ENCODE results near the gene ZSCAN2. TPM values are rescaled to one million over a fixed set of nuclear protein-coding genes. Genes with fewer than 3 reads are reported as not detected.

The ZSCAN2 gene
- total RNA-seq, 1 donor from 2014 or later: 23.8 TPM

GRCh38 chr15:84620626-84621025 lies 19.8 kb downstream of the ZSCAN2 start:
- TF ChIP-seq, protein P1, sequence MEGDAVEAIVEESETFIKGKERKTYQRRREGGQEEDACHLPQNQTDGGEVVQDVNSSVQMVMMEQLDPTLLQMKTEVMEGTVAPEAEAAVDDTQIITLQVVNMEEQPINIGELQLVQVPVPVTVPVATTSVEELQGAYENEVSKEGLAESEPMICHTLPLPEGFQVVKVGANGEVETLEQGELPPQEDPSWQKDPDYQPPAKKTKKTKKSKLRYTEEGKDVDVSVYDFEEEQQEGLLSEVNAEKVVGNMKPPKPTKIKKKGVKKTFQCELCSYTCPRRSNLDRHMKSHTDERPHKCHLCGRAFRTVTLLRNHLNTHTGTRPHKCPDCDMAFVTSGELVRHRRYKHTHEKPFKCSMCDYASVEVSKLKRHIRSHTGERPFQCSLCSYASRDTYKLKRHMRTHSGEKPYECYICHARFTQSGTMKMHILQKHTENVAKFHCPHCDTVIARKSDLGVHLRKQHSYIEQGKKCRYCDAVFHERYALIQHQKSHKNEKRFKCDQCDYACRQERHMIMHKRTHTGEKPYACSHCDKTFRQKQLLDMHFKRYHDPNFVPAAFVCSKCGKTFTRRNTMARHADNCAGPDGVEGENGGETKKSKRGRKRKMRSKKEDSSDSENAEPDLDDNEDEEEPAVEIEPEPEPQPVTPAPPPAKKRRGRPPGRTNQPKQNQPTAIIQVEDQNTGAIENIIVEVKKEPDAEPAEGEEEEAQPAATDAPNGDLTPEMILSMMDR (IDR thresholded peaks at IDR 0.05): no peak
- H3K27me3 Mint-ChIP-seq (ENCODE audit: unreplicated experiment): no peaks in the 10 kb centered on the region
- H3K4me1 Mint-ChIP-seq (ENCODE audit: unreplicated experiment): no peaks in the 10 kb centered on the region
- DNase-seq (ENCODE audit: extremely low spot score, unreplicated experiment): no peak
- no peak overlapping the region for H3K4me3 Mint-ChIP-seq (ENCODE audit: unreplicated experiment)
- H3K9me3 Mint-ChIP-seq (ENCODE audit: unreplicated experiment): peaks cover 14% of the 10 kb centered on the region
- H3K27ac Mint-ChIP-seq (ENCODE audit: unreplicated experiment): no peak overlapping the region
- peaks cover 54% of the 10 kb centered on the region for H3K36me3 Mint-ChIP-seq (ENCODE audit: unreplicated experiment)

DNA sequence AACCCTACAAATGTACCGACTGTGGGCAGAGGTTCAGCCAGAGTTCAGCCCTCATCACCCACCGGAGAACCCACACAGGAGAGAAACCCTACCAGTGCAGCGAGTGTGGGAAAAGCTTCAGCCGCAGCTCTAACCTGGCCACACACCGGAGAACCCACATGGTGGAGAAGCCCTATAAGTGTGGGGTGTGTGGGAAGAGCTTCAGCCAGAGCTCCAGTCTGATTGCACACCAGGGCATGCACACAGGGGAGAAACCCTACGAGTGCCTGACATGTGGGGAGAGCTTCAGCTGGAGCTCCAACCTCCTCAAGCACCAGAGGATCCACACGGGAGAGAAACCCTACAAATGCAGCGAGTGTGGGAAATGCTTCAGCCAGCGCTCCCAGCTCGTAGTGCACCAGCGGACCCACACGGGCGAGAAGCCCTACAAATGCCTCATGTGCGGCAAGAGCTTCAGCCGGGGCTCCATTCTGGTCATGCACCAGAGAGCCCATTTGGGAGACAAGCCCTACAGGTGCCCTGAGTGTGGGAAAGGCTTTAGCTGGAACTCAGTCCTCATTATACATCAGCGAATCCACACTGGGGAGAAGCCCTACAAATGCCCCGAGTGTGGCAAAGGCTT lies 20.7 kb downstream of the ZSCAN2 start:
- TF ChIP-seq, protein P1 (IDR thresholded peaks at IDR 0.05): no peak
- Mint-ChIP-seq H3K36me3 (ENCODE audit: unreplicated experiment) (peaks cover 53% of the 10 kb centered on the region), H3K9me3 (ENCODE audit: unreplicated experiment) (peaks cover 14% of the 10 kb centered on the region), H3K27me3 (ENCODE audit: unreplicated experiment) (no peaks in the 10 kb centered on the region), H3K4me3 (ENCODE audit: unreplicated experiment) (no peak overlapping the region), H3K4me1 (ENCODE audit: unreplicated experiment) (no peaks in the 10 kb centered on the region), H3K27ac (ENCODE audit: unreplicated experiment) (no peak overlapping the region)
- no peak for DNase-seq (ENCODE audit: extremely low spot score, unreplicated experiment)

DNA sequence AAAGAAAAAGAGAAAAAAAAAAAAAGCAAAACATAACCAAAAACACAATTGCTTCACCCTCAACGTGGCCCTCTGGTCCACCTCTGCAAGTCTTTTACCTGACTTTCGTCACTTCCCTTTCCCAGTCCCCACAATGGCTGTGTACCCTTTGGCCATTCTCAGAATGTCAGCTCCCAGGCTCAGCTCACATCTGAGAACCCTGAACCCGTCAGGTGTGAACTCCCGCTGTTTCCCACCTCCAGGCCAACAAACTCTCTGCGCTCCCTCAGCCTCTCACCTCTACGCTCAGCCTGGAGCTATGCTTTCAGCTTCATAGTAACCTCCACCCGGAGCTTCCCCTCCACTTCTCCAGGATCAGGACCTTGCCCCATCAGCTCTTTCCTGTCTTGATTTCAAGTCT lies 23.6 kb downstream of the ZSCAN2 start:
- Mint-ChIP-seq H3K4me1 (ENCODE audit: unreplicated experiment) (no peaks in the 10 kb centered on the region), H3K9me3 (ENCODE audit: unreplicated experiment) (peaks cover 14% of the 10 kb centered on the region), H3K4me3 (ENCODE audit: unreplicated experiment) (no peak overlapping the region), H3K27ac (ENCODE audit: unreplicated experiment) (no peak overlapping the region), H3K27me3 (ENCODE audit: unreplicated experiment) (no peaks in the 10 kb centered on the region), H3K36me3 (ENCODE audit: unreplicated experiment) (peaks cover 50% of the 10 kb centered on the region)
- no peak for DNase-seq (ENCODE audit: extremely low spot score, unreplicated experiment)
- TF ChIP-seq, protein P1 (IDR thresholded peaks at IDR 0.05): no peak

GRCh38 chr15:84625123-84625522 lies 24.3 kb downstream of the ZSCAN2 start:
- Mint-ChIP-seq H3K27me3 (ENCODE audit: unreplicated experiment) (no peaks in the 10 kb centered on the region), H3K36me3 (ENCODE audit: unreplicated experiment) (peaks cover 45% of the 10 kb centered on the region), H3K27ac (ENCODE audit: unreplicated experiment) (no peak overlapping the region), H3K4me3 (ENCODE audit: unreplicated experiment) (no peak overlapping the region), H3K4me1 (ENCODE audit: unreplicated experiment) (no peaks in the 10 kb centered on the region), H3K9me3 (ENCODE audit: unreplicated experiment) (peaks cover 12% of the 10 kb centered on the region)
- TF ChIP-seq, protein P1 (IDR thresholded peaks at IDR 0.05): no peak
- DNase-seq (ENCODE audit: extremely low spot score, unreplicated experiment): no peak

DNA sequence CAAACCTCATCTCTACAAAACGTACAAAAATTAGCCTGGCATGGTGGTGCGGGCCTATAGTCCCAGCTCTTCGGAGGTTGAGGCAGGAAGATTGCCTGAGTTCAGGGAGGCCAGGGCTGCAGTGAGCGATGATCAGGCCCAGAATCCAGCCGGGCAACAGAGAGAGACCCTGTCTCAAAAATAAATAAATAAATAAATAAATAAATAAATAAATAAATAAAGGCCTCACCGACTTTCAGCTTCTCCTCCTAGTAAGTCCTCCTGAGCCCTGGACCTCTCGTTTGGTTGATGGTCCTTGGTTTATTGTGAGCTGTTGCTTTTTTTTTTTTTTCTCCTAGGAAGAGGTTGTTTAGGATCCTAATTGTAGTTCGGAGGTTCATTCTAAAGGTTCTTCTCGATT lies 28.2 kb downstream of the ZSCAN2 start:
- H3K4me1 Mint-ChIP-seq (ENCODE audit: unreplicated experiment): peaks cover 19% of the 10 kb centered on the region
- TF ChIP-seq, protein P1 (IDR thresholded peaks at IDR 0.05): no peak
- H3K9me3 Mint-ChIP-seq (ENCODE audit: unreplicated experiment): no peaks in the 10 kb centered on the region
- H3K4me3 Mint-ChIP-seq (ENCODE audit: unreplicated experiment): no peak overlapping the region
- H3K27me3 Mint-ChIP-seq (ENCODE audit: unreplicated experiment): no peaks in the 10 kb centered on the region
- H3K36me3 Mint-ChIP-seq (ENCODE audit: unreplicated experiment): peaks cover 15% of the 10 kb centered on the region
- no peak for DNase-seq (ENCODE audit: extremely low spot score, unreplicated experiment)
- H3K27ac Mint-ChIP-seq (ENCODE audit: unreplicated experiment): no peak overlapping the region

All from osteocyte (in vitro differentiated cells).